Kidney (tissue), 14 donors: ENCODE results near the gene SLC12A5. TPM values are rescaled to one million over a fixed set of nuclear protein-coding genes. Genes with fewer than 3 reads are reported as not detected.
A peak's percentile ranks its signal among the peaks of the same experiment; 100 is the strongest.

Experiments
- DNase-seq, 5 donors: peaks; one replicate each; pipeline ENCODE4 v3.0.0-alpha.2; 2013 to 2020
- FAIRE-seq: peaks from 2 replicates; lab custom pipeline; 2012; peaks lifted over from hg19 to GRCh38; lab: Jason Lieb, UNC
- H3K27ac ChIP-seq, 2 donors: one replicate each; pipeline ENCODE4 v1.7.0; 2013; ENCODE audit warnings: low read depth in 2 of 2, low read length in 2 of 2, inconsistent platforms in 1 of 2
- H3K27me3 ChIP-seq: one replicate; pipeline ENCODE4 v1.7.1; 2013; ENCODE audit warnings: low read length, inconsistent platforms; ENCODE audit not compliant: control insufficient read depth, insufficient read depth
- H3K36me3 ChIP-seq, 3 donors: one replicate each; pipeline versions ENCODE4 v1.7.0 to v1.7.1; 2013; ENCODE audit warnings: low read length in 3 of 3, control low read depth in 1 of 3, inconsistent platforms in 1 of 3; ENCODE audit not compliant: insufficient read depth in 3 of 3, control insufficient read depth in 2 of 3
- H3K4me1 ChIP-seq, 3 donors: one replicate each; pipeline versions ENCODE4 v1.7.0 to v1.7.1; 2013; ENCODE audit warnings: low read length in 3 of 3, inconsistent platforms in 1 of 3, low read depth in 1 of 3; ENCODE audit not compliant: control insufficient read depth in 2 of 3, insufficient read depth in 2 of 3
- H3K4me3 ChIP-seq, 3 donors: one replicate each; pipeline versions ENCODE4 v1.7.0 to v1.8.1; 2013; ENCODE audit warnings: low read length in 3 of 3, control low read depth in 1 of 3, inconsistent platforms in 1 of 3
- H3K9ac ChIP-seq, 3 donors: one replicate each; pipeline versions ENCODE4 v1.7.0 to v1.7.1; 2013; ENCODE audit warnings: low read length in 3 of 3, control low read depth in 1 of 3, inconsistent platforms in 1 of 3
- H3K9me3 ChIP-seq, 3 donors: one replicate each; pipeline versions ENCODE4 v1.7.0 to v1.7.1; 2013; ENCODE audit warnings: low read length in 3 of 3, control low read depth in 1 of 3, inconsistent platforms in 1 of 3; ENCODE audit not compliant: control insufficient read depth in 2 of 3, insufficient read depth in 1 of 3
- CTCF ChIP-seq: IDR thresholded peaks from 3 replicates; pipeline ENCODE4 v1.5.1; 2012; ENCODE audit warnings: mild to moderate bottlenecking, moderate library complexity, borderline replicate concordance; ENCODE audit not compliant: insufficient read depth; ENCODE audit errors: extremely low read depth
- intact Hi-C: fragments of 100-400 bp; cut with DNase I; formaldehyde crosslinking; loops from one replicate; pipeline ENCODE4 v1.11.1; 2022
- polyA plus RNA-seq: library from polyadenylated mRNA; stranded (reverse); fragments of 350-450 nt; fragmentation: Illumina TruSeq; extraction: RNeasy Lipid Tissue Mini Kit (QIAGEN cat#74804); gene quantifications from one replicate; pipeline ENCODE4 v1.2.3, GENCODE V29; 2014; ENCODE audit warnings: low read depth, low replicate concordance; ENCODE audit not compliant: insufficient read depth
- total RNA-seq: library from RNA; stranded (reverse); fragmentation: NEBNext Ultra II Directional; extraction: Animal tissue kit (Norgen Biotek cat#: 25700); gene quantifications from one replicate; pipeline ENCODE4 v1.2.1, GENCODE V29; 2021
- donor health status: control.
- donor health status: control.
- donor health status: control.
- donor health status: control.
- donor health status: control.
- donor health status: DM: yes; HTN: yes; CAD: no.
- donor health status: Normal renal cell carcinoma (clear cell type).

Gene SLC12A5
- total and polyA plus RNA-seq, 2 donors from 2014 or later = 2.0 to 2.5 TPM

DNA sequence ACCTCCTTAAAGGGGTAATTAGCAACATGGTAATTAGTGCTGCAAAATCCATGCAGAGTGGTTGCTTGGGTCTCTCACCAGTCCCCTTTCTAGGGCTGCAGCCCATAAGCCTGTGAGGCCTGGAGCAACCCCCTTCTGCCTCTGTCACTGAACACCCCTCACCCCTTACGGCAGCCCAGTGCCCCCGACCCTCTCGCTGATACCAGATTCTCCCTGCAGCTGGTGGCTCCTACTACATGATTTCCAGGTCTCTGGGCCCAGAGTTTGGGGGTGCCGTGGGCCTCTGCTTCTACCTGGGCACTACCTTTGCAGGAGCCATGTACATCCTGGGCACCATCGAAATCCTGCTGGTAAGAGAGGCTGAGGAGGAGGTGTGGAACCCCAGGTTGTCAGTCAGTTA is 8.0 kb downstream of the SLC12A5 start:
- H3K9ac ChIP-seq = no peak overlapping the region
- intact Hi-C loops = no loop called here
- peaks cover 9% of the 10 kb centered on the region for H3K27me3 ChIP-seq
- no peak overlapping the region for H3K4me3 ChIP-seq
- no peaks in the 10 kb centered on the region for H3K4me1 ChIP-seq
- FAIRE-seq (no peak), DNase-seq (peak in 1 of 5 donors; percentile 38)
- no peak for TF ChIP-seq CTCF
- no peak overlapping the region for H3K27ac ChIP-seq
- no peaks in the 10 kb centered on the region for H3K9me3 ChIP-seq
- H3K36me3 ChIP-seq = no peaks in the 10 kb centered on the region

DNA sequence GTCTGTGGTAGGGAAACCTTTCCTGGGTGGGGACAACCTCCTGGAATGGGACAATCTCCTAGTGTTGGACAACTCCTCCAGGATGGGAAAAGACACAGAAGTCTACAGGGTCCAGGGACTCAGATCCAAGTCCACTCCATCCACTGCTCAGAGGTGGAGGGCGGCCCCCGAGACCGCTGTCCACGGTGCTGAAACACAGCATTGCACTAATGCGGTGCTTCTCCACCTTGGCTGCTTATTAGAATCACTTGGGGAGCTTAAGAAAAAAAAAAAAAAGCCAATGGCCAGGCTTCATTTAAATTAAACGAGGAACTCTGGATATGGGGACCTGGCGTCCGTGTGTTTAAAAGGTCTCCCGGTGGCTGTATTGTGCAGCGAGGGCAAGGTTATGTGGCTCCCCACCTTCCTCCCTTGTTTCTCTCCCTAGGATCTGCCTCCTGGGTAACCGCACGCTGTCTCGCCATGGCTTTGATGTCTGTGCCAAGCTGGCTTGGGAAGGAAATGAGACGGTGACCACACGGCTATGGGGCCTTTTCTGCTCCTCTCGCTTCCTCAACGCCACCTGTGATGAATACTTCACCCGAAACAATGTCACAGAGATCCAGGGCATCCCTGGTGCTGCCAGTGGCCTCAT is 12.0 kb downstream of the SLC12A5 start:
- FAIRE-seq (no peak), DNase-seq (peak; percentile 75 to 91 (median 89))
- no peak overlapping the region for H3K27ac ChIP-seq
- no peaks in the 10 kb centered on the region for H3K4me1 ChIP-seq
- H3K4me3 ChIP-seq = no peak overlapping the region
- H3K27me3 ChIP-seq = peaks cover 2% of the 10 kb centered on the region
- no peak overlapping the region for H3K9ac ChIP-seq
- no peak for TF ChIP-seq CTCF
- no peaks in the 10 kb centered on the region for H3K36me3 ChIP-seq
- intact Hi-C loops = no loop called here
- H3K9me3 ChIP-seq = no peaks in the 10 kb centered on the region

DNA sequence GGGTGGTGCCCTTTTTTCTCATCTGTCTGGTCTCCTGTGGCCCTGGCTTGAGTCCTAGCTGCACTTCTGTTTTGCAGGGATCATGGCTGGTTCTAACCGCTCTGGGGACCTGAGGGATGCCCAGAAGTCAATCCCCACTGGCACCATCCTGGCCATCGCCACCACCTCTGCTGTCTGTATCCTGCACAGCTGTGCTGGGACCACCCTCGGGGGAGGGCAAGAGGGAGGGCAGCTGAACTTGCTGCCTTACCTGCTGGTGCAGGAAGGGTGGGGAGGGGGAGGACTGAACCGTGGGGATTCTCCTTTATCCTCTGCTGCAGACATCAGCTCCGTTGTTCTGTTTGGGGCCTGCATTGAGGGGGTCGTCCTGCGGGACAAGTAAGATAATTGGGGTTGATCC is 14.5 kb downstream of the SLC12A5 start:
- Histone ChIP-seq H3K9ac (no peak overlapping the region), H3K4me1 (no peaks in the 10 kb centered on the region), H3K9me3 (no peaks in the 10 kb centered on the region), H3K27ac (no peak overlapping the region), H3K27me3 (no peaks in the 10 kb centered on the region), H3K36me3 (no peaks in the 10 kb centered on the region), H3K4me3 (no peak overlapping the region)
- intact Hi-C loops = no loop called here
- no peak for FAIRE-seq
- no peak for TF ChIP-seq CTCF
- no peak for DNase-seq

- DNase-seq = no peak
- Histone ChIP-seq H3K4me3 (no peak overlapping the region), H3K27ac (no peak overlapping the region), H3K9ac (no peak overlapping the region), H3K4me1 (no peaks in the 10 kb centered on the region), H3K36me3 (no peaks in the 10 kb centered on the region), H3K9me3 (no peaks in the 10 kb centered on the region), H3K27me3 (no peaks in the 10 kb centered on the region)
- intact Hi-C loops = no loop called here
- no peak for FAIRE-seq
- no peak for TF ChIP-seq CTCF
Measured at GRCh38 chr20:46044896-46045295, 15.9 kb downstream of the SLC12A5 start.
